ENCODE data around the gene AKAP8L.

DNA sequence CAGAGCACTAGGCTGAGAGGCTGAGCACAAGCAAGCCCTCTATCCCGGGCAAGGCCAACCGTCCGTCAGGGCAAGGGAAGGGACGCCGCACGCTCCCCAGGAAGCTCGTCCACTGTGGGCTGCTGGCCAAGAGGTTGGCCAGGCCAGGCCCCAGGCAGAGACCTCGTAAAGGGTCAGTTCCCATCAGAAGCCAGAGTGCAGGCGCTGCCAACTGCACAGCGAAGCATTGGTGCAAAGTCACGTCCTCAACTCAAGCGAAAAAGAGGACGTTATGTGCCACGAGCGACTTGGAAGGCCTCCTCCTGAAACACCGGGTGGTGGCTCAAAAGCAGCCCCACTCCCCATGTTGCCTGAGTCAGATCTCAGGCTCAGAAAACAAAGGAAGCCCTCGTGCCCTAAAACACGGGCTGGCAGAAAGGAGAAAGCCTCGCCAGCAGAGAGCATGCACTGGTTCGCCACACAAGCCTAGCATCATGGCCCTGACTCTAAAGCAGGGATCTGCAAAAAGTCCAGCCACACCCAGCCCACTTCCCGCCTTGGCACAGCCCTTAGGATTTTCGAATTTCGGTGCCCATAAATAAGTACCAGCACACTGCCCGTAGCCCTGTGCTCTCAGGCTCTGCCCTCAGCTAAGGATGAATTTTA lies 43.9 kb downstream of the AKAP8L start:
- TF ChIP-seq, protein P1, sequence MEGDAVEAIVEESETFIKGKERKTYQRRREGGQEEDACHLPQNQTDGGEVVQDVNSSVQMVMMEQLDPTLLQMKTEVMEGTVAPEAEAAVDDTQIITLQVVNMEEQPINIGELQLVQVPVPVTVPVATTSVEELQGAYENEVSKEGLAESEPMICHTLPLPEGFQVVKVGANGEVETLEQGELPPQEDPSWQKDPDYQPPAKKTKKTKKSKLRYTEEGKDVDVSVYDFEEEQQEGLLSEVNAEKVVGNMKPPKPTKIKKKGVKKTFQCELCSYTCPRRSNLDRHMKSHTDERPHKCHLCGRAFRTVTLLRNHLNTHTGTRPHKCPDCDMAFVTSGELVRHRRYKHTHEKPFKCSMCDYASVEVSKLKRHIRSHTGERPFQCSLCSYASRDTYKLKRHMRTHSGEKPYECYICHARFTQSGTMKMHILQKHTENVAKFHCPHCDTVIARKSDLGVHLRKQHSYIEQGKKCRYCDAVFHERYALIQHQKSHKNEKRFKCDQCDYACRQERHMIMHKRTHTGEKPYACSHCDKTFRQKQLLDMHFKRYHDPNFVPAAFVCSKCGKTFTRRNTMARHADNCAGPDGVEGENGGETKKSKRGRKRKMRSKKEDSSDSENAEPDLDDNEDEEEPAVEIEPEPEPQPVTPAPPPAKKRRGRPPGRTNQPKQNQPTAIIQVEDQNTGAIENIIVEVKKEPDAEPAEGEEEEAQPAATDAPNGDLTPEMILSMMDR (IDR thresholded peaks at IDR 0.05; ENCODE audit: low read depth, low read length, missing input control) = no peak
- TF ChIP-seq, protein P2, sequence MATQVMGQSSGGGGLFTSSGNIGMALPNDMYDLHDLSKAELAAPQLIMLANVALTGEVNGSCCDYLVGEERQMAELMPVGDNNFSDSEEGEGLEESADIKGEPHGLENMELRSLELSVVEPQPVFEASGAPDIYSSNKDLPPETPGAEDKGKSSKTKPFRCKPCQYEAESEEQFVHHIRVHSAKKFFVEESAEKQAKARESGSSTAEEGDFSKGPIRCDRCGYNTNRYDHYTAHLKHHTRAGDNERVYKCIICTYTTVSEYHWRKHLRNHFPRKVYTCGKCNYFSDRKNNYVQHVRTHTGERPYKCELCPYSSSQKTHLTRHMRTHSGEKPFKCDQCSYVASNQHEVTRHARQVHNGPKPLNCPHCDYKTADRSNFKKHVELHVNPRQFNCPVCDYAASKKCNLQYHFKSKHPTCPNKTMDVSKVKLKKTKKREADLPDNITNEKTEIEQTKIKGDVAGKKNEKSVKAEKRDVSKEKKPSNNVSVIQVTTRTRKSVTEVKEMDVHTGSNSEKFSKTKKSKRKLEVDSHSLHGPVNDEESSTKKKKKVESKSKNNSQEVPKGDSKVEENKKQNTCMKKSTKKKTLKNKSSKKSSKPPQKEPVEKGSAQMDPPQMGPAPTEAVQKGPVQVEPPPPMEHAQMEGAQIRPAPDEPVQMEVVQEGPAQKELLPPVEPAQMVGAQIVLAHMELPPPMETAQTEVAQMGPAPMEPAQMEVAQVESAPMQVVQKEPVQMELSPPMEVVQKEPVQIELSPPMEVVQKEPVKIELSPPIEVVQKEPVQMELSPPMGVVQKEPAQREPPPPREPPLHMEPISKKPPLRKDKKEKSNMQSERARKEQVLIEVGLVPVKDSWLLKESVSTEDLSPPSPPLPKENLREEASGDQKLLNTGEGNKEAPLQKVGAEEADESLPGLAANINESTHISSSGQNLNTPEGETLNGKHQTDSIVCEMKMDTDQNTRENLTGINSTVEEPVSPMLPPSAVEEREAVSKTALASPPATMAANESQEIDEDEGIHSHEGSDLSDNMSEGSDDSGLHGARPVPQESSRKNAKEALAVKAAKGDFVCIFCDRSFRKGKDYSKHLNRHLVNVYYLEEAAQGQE (IDR thresholded peaks at IDR 0.05) = peak; percentile 19
- no peak for TF ChIP-seq TAF1 (conservative IDR thresholded peaks at IDR 0.05)
- TF ChIP-seq, protein P3, sequence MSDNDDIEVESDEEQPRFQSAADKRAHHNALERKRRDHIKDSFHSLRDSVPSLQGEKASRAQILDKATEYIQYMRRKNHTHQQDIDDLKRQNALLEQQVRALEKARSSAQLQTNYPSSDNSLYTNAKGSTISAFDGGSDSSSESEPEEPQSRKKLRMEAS (IDR thresholded peaks at IDR 0.05) = peak; percentile 84
- TF ChIP-seq, protein P4, sequence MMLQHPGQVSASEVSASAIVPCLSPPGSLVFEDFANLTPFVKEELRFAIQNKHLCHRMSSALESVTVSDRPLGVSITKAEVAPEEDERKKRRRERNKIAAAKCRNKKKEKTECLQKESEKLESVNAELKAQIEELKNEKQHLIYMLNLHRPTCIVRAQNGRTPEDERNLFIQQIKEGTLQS (IDR thresholded peaks at IDR 0.05) = no peak
- TF ChIP-seq SP1 (IDR thresholded peaks at IDR 0.05) = peak; percentile 72
